Measurements from ENCODE around the gene SUSD4.
"Not testable (repeated sequence)": the region's sequence is repeated elsewhere in the genome, so short reads cannot be mapped to it uniquely, and the experiment has no call there.

SUSD4 gene, protein sequence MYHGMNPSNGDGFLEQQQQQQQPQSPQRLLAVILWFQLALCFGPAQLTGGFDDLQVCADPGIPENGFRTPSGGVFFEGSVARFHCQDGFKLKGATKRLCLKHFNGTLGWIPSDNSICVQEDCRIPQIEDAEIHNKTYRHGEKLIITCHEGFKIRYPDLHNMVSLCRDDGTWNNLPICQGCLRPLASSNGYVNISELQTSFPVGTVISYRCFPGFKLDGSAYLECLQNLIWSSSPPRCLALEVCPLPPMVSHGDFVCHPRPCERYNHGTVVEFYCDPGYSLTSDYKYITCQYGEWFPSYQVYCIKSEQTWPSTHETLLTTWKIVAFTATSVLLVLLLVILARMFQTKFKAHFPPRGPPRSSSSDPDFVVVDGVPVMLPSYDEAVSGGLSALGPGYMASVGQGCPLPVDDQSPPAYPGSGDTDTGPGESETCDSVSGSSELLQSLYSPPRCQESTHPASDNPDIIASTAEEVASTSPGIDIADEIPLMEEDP

DNA sequence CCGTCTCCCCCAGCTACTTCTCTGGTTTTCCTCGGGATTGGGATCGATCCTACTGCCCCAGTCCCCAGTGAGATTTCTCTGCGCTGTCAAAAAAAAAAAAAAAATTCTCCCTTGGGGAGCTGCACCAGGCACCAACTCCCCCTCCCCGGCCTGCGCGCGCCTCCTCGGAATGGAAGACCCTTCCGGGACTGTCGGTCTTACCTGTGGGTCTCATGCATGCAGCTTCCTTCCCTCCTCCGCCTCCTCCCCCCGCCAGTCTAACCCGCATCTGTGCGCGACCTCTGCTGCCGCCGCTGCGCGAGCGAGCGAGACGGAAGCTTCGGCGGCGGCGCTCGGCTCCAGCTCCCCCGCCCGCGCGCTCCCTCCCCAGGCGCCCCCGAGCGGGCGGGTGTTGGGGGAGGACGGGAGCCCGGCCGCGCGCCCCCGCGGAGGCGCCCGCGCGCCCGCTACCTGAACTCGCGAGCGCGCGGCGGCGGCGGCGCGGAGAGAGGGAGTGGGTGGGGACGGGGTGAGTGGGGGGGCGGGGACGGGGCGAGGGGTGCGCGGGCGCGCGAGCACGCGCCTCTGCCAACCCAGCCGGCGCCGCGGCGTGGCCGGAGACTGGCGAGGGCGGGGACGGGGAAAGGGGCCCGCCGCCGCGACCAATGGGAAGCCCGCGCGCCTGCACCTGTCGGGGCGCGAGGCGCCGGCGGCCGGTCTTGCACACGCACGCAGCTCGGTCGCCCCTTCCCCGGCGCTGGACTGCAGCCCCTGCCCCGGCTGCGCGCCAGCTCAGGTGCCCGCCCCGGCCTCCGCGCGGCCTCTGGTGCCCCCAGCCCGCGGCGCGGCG is at the start of gene SUSD4:
TSS of gene SUSD4 (minus strand) at position 321 of the 829 bp plus-strand sequence. CDS start 751 bp downstream, outside the sequence.
- DNase-seq (ENCODE audit: low read depth, low spot score), result peak; percentile 62

DNA sequence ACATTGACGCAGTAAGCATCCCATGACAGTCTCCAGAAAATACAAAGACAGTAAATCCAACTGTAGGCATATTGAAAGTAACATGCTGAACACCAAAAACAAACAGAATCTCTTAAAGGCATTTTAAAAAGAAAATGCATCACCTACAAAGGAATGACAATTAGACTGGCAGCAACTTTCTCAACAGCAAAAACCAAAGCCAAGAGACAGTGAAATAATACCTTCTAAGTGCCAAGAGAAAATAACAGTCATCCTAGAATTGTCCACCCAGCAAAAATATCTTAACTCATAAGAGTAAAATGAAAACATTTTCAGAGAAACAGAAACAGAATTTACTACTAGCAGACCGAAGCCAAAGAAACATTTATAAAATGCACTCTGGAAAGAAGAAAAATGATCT is 49.2 kb upstream of the SUSD4 start:
- DNase-seq (ENCODE audit: low read depth, low spot score), result no peak

DNA sequence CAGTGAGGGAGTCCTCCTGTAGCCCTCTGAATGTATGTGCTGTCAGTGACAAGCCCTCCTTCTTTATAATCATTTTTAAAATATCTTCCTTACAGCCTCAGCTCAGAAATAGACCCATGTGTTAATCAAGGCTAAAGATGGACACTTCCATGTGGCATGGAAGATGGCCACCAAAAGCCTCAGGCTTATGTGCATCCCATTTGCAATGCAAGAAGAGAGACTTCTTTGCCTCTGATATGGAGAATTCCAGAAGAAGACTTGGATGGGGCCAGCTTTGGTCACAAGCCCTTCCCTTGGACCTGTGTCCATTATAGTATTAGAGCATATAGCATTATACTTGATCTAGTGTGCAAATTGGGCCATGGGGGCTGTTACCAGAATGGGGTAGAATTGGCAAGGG is 47.7 kb upstream of the SUSD4 start:
- no peak for DNase-seq (ENCODE audit: low read depth, low spot score)

DNA sequence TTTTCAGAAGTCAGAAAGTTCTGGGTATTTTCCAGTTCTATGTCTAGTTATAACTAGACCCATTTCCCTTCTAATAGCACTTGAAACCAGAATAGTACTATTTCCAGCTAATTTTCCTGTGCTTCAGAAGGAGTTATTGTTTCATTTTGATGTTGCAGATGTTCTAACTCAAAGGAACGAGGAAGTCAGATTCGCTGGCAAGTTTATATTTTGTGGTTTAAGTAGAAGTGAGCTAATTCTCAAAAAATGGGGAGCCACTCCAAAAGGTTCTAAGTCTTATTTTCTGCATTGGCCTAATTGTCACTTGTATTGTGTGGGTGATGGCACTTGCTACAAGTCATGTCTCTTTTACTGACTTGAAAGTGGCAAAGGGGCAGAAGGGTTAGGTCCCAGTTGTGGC is 47.3 kb upstream of the SUSD4 start:
- DNase-seq (ENCODE audit: low read depth, low spot score), result no peak

DNA sequence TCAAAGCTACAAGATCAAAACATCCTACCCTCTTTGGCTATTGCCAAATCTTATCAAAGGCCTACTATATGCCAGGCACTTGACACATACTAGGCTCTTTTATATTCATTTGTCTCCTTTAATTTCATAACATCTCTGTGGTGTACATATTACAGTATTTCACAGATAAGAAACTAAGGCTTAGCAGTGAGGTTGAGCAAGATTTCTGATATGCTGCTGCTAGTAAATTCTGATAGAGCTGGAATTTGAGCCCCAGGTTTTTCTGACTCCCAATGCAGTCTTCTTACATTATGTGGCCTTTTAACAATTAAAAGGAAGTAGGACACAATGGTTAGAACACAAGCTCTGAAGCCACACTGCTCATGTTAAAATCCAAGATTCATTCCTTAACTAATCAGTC is 46.1 kb upstream of the SUSD4 start:
- no peak for DNase-seq (ENCODE audit: low read depth, low spot score)

DNA sequence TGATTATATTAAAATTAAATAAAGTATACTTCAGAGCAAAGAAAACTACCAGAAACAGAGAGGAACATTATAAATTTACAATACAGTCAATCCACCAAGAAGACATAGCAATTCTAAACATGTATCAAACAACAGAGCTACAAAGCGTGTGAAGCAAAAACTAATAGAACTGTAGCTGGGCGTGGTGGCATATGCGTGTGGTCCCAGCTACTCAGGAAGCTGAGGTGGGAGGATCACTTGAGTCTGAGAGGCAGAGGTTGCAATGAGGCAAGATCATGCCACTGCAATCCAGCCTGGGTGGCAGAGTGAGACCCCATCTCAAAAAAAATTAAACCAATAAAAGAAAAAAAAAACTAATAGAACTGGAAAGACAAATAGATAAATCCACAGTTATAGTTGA is 41.5 kb upstream of the SUSD4 start:
- no peak for DNase-seq (ENCODE audit: low read depth, low spot score)

DNA sequence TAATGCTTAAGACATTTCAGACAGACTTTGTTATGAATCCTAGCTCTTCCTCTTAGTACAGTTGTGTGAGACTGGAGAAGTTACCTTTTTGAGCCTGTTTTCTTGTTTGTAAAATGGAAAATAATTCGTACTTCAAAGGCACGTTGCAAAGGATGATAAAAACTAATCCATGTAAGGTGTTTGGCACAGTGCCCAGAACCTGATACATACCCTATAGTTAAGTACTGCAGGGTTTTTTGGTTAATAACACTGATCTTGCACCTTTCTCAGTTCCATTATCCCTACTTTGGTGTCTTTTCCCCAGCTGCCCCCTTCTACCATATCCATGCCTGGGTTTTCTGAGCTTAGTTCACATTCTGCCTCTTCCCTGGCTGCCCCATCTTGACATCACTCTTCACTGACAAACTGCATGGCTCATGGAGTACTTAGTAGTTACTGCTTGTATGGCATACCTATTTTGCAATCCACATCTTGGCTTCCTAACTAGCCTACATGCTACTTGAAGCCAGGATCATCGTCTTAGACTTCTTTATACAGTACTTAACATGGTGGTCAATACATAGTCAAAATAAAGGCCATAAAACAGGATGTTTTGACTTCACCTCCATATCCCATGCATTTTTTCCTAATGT is 39.3 kb upstream of the SUSD4 start:
- no peak for DNase-seq (ENCODE audit: low read depth, low spot score)

DNA sequence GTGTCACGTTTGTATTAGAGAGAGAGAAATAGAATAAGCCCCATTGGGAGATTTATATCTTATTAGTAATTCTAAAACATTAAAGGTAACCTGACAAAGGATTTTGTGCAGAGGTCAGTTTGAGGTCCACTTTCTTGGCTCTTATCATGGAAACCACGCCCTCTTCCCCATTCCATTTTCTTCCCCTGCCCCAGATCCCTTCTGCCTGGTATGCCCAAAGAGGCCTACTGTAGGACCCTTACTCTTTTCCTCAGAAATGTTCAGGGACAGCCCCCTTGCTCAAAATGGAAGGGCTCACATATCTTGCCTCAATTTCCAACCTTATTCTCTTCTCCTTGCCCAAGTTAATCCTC is 38.8 kb upstream of the SUSD4 start:
- no peak for DNase-seq (ENCODE audit: low read depth, low spot score)

DNA sequence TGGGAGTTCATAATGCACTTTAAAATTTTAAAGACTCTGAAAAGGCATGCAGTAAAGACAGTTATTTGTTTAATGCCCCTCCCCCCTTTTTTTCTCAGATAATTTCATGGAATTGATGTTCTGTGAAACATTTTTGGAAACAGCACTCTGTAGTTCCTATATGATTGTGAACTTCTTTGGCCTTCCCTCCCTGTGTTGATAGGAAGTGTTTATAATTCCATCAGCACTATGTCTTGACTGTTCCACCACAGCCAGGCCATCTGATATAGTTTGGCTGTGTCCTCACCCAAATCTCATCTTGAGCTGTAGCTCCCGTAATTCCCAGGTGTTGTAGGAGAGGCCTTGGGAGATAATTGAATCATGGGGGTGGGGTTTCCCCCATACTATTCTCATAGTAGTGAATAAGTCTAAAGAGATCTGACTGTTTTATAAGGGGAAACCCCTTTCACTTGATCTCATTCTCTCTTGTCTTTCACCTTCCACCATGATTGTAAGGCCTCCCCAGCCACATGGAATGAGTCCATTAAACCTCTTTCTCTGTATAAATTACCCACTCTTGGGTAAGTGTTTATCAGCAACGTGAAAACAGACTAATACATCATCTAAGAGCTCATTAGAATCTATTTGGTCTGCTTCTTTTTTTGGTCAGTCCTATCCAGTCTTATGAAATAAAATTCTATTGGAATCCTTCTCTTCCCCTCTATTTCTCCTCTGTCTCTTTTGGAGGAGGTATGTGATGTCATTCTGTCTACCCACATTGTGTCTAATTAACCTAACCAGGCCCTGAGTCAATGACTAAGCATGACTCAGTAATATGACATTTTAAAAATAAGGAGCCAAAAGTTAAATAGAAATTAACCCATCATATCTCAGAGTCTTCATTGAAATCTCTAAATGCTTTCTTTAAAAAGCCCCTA is 38.2 kb upstream of the SUSD4 start:
- DNase-seq (ENCODE audit: low read depth, low spot score), result no peak

DNA sequence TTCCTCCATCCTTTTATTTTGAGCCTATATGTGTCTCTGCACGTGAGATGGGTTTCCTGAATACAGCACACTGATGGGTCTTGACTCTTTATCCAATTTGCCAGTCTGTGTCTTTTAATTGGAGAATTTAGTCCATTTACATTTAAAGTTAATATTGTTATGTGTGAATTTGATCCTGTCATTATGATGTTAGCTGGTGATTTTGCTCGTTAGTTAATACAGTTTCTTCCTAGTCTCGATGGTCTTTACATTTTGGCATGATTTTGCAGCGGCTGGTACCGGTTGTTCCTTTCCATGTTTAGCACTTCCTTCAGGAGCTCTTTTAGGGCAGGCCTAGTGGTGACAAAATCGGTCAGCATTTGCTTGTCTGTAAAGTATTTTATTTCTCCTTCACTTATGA is 35.4 kb upstream of the SUSD4 start:
- not testable (repeated sequence) for DNase-seq (ENCODE audit: low read depth, low spot score)

DNA sequence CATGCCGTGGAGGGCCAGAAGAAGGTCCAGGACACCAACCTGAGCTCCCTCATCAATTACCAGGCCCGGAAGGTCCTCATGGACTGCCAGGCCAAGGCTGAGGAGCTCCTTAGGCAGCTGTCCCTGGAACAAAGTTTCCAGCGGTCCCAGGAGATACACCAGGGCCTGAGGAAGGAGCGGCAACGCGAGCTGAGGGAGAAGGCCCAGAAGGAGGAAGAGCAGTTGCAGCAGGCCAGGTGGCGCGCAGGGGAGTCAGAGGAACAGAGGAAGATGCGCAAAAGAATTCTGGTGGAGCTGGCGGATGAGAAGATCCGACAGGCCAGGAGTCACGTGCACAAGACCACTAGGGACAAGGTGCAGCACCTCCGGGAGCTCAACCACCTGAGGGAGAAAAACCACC is 30.7 kb upstream of the SUSD4 start:
- no peak for DNase-seq (ENCODE audit: low read depth, low spot score)

DNA sequence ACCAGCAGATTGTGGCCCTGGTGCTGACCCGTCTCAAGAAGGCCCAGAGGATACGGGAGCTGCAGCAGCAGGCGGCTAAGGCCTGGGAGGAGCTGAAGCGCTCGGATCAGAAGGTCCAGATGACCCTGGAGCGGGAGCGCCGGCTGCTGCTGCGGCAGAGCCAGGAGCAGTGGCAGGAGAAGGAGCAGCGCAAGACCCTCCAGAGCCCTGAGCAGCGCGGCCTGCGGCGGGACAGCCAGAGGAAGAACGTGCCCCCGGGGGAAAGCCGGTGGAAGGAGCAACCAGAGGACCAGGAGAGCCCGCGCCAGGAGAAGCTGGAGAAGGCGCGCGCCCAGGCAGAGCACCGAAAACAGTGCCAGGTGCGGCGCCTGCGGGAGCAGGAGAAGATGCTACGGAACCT is 30.3 kb upstream of the SUSD4 start:
- DNase-seq (ENCODE audit: low read depth, low spot score), result peak; percentile 3

DNA sequence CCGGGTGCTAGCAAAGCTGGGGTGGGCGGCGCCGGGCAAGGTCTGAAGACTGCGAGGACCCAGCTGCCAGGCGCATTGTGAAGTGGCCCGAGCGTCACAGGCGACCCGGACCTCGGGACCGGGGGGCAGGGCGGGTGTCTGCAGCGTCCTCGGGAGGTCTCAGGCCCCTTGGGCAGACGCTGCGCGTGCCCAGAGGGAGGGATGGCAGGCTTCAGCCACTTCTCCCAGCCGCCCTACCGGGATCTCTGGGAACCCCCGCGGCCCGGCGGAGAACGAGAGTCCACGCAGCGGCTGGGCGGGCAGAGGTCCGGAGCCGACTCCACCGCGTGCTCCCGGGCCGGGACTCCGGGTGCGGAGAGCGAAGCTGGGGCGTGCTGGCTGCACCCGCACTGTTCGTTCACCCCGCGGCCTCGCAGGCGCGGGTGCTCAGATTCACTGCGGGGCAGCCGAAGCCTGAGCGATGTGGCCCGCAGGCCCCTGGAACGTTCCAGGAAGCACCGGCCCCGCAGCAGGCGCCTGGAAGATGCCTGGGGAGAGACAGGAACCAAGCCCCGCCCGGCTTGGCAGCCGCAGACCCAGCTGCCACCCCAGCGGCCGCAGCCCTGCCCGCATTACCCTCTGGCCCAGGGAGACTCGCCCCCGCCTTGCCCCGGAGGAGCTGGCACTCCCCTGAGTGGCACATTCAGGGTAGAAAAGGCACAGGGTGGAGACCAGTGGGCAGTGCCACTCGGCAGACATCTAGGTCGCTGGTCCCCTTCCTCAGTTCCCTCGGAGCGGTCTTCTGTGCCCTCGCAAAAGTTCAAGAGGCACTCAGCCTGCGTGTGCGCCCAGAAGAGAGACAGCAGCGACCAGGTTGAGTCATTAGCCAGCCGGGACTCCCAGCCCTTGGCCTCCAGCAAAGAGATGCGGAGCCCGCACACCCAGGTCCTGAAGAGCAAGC is 29.6 kb upstream of the SUSD4 start, which contains the start of gene CCDC185:
TSS of gene CCDC185 (plus strand) at position 141 of the 940 bp plus-strand sequence. CDS start at position 202, 61 bp downstream.
- DNase-seq (ENCODE audit: low read depth, low spot score), result peak; percentile 3

DNA sequence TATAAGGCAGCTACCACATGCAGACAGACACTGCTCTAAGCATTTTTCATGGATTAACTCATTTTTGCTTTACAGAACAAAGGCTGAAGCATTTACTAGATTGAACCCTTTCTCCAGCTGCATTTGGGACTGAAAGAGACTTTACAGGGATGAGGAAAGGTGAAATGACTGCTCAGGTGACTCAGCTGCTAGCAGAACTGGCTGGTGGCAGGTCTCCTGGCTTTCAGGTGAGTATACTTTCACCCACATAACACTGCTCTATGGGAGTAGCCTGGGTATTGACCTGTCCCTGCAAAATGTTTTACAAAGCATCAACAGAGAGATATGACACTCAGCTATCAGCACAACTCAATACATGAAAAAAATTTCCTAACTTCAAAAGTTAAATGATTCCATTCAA is 26.6 kb upstream of the SUSD4 start:
- DNase-seq (ENCODE audit: low read depth, low spot score), result no peak

DNA sequence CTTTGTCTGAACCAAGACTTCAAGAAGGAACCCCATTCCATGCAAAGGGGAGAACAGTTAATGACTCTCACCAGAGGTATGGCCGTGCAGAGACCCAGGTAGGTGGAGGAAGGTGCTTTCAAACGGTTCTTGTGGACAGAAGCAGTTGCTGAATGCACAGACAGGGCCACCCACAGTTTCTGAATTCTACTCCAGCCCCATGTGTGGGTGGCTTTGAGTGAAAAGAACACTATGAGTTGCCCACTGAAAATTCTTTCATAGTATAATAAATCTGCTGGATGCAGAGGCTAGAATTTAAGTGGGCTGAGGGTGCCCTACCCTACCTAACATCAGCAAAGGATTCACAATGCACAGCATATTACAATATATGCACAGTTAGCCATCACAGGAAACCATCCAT is 22.0 kb upstream of the SUSD4 start:
- DNase-seq (ENCODE audit: low read depth, low spot score), result no peak

DNA sequence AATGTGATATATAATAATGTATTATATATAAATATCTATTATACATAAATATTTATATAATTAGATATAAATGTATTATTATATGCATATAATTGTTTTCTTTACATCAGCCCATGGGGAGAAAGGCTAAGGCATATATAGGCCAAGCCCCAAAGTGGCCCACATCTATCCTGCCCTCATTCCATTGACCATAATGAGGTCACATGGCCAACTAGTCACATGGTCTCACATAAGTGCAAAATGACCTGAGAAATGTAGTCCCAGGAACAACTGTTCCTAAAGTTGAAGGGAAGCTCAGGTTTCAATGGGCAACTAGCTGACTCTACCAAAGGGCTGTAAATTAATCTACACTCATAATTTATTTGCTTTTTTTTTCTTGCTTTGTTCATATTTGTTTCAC is 14.8 kb upstream of the SUSD4 start:
- DNase-seq (ENCODE audit: low read depth, low spot score), result no peak

DNA sequence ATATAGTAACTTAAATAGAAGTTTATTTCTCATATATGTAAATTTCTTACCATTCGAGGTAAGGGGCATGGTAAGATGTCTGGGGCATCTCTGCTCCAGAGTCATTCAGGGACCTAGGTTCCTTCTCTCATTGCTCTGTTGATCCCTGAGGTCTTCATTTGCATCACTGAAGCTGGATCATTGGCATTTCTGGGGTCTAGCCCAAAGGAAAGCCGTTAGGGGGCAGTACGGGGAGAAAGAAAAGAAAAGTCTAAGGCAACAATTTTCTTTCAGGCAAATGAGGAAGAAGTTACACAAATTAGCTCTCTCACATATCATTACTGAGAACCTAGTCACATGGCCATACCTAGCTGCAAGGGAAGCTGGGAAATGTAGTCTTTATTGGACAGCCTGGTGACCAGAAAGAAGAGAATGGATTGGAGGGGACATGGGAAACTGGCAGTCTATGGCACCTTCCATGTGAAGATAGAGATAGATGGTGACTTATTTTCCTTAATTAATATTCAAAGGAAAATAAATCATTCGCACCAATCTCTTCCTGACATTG is 10.2 kb upstream of the SUSD4 start:
- DNase-seq (ENCODE audit: low read depth, low spot score), result no peak

DNA sequence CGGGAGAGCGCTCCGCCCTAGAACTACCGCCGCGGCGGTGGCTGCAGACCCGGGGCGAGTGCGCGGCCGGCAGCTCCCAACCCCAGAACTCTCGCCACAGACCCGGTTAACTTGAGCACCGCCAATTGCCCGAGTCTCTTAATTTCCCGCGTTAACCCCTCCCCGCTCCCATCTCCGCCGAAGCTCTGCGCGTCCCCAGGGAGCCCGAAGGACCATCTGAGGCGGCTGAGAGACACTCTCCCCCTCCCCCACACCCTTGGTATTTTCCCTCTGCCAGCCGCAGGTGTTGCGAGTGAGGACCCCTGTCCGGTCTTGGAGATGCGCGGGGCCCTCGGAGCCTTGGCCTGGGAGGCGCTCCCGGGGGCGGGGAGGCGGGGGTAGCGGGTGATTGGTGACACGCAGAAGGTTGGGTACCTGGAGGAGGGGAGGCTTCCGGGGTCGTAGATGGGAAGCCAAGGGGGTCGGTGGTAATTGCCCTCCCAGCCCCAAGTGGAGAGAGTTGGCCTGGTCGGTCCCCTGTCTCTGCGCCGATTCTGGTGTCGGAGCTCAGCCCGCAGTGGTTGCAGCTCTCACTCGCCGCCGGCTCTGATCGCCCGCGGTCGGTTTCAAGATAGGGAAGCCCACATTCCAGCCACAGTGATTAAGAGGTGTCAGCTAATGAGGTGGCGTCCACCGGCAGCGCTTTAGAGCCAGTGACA is 858 bp upstream of the SUSD4 start:
- peak; percentile 55 for DNase-seq (ENCODE audit: low read depth, low spot score)

Data from ELF-1 (cell line).